Mucosa of descending colon (tissue), 3 donors: ENCODE measurements around the gene SPTSSB. TPM values are rescaled to one million over a fixed set of nuclear protein-coding genes. Genes with fewer than 3 reads are reported as not detected.

Experiments used
- ATAC-seq: fragments of 200-7000 bp; cut with Tn5 transposase; one replicate; pipeline ENCODE4 v1.9.1; 2020; ENCODE audit warnings: mild to moderate bottlenecking, moderate library complexity
- DNase-seq, 3 donors: peaks; one replicate each; pipeline ENCODE4 v3.0.0-alpha.2; 2020
- H3K36me3 ChIP-seq: fragments of 200-600 bp; one replicate; pipeline ENCODE4 v1.8.0; 2021; ENCODE audit warnings: low read depth, mild to moderate bottlenecking
- H3K4me1 ChIP-seq: fragments of 200-600 bp; one replicate; pipeline ENCODE4 v1.8.0; 2021; ENCODE audit warnings: low read depth, mild to moderate bottlenecking
- H3K4me3 ChIP-seq: fragments of 200-600 bp; one replicate; pipeline ENCODE4 v1.8.0; 2021; ENCODE audit warnings: mild to moderate bottlenecking
- H3K9me3 ChIP-seq: fragments of 200-600 bp; one replicate; pipeline ENCODE4 v1.8.0; 2021; ENCODE audit warnings: mild to moderate bottlenecking
- intact Hi-C, 2 donors: fragments of 100-400 bp; cut with DNase I in 1 of 2; cut with micrococcal nuclease in 1 of 2; formaldehyde crosslinking; loops; one replicate each; pipeline versions ENCODE4 v1.11.0 to v1.11.1; 2022; cut with DNase I, micrococcal nuclease
- total RNA-seq, 3 donors: library from RNA; stranded (reverse); fragmentation: NEBNext Ultra II Directional in 2 of 3; extraction: Animal tissue kit (Norgen Biotek cat#: 25700) in 2 of 3; gene quantifications; one replicate each; pipeline versions ENCODE4 v1.2.1 to v1.2.4, GENCODE V29; 2021 to 2023
- TF ChIP-seq, protein P1 (sequence below): fragments of 200-600 bp; IDR thresholded peaks from one replicate; pipeline ENCODE4 v1.8.0; 2022; ENCODE audit warnings: antibody characterized with exemption, mild to moderate bottlenecking
- donor health status: DM: no; HTN: no; CAD: no; lungs with moderate emphysema.
- donor health status: DM: no; HTN: no; CAD: no.
- donor health status: DM: no; HTN: yes; CAD: no.

SPTSSB gene
- total RNA-seq, 3 donors from 2014 or later: 0.65 to 1.9 (median 0.66) TPM

DNA sequence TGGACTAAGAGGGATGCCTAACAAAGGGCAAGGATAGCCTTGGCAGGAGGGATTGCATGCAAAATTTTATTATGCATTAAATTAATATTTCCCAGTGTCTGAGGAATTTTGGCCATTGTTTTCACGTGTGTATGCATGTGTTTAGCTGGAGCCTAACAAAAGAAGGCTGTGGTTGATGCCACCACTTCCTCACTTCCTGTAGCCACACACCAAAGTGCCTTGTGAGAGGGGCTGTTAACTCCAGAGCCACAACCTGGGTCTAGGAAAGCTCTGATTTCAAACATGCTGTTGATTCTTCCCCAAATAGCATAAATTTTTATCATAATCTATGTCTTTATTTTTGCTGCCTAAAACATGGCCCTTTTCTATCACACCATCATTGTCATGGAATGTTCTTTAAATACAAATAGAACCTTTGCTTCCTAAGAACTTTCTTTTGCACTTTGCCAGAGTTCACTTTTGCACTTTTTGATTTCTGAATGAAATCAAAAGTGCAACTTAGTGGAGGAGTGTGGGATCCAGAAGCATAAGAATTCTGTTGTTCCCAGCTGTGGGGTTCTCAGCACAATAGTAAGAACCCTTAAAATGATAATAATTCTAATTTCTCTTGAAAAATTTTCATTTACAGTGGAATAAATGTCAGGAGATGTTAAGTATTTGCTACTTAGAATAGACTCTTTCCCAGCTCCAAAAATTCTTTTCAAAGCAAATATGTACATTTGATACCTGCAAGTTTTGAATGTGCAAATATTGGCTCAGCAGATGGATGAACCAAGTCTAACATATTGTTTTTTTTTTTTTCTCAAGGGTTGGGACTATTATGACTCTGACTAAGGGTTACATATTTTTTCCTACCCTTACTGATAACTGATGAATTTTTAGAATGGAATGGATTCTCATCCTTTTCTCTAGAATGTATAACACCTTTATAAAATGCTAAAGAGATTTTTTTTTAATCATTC, 35.6 kb upstream of the SPTSSB start:
- ATAC-seq: no peak
- intact Hi-C loops: no loop called here
- DNase-seq: no peak
- Histone ChIP-seq H3K36me3 (no peaks in the 10 kb centered on the region), H3K4me1 (no peaks in the 10 kb centered on the region), H3K4me3 (no peak overlapping the region), H3K9me3 (no peaks in the 10 kb centered on the region)
- TF ChIP-seq, protein P1, sequence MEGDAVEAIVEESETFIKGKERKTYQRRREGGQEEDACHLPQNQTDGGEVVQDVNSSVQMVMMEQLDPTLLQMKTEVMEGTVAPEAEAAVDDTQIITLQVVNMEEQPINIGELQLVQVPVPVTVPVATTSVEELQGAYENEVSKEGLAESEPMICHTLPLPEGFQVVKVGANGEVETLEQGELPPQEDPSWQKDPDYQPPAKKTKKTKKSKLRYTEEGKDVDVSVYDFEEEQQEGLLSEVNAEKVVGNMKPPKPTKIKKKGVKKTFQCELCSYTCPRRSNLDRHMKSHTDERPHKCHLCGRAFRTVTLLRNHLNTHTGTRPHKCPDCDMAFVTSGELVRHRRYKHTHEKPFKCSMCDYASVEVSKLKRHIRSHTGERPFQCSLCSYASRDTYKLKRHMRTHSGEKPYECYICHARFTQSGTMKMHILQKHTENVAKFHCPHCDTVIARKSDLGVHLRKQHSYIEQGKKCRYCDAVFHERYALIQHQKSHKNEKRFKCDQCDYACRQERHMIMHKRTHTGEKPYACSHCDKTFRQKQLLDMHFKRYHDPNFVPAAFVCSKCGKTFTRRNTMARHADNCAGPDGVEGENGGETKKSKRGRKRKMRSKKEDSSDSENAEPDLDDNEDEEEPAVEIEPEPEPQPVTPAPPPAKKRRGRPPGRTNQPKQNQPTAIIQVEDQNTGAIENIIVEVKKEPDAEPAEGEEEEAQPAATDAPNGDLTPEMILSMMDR: no peak

DNA sequence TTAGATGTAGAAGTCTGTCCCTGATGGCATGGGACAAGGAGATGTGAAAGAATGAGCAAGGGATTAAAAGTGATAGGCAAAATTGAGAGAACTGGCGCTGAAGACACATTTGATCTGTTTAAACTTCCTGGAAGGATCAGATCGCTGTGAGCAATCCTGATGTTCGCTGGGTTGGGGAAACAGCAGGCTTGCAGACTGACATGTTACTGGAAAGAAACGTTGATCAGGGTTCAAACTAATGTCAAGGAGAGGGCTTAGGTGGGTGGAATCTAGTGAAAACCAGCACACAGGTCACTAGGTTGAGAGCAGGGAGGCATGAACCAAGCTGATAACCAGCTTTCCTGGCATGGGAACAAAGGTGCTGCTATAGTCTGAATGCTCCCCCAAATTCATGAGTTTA, 34.5 kb upstream of the SPTSSB start:
- no peak for DNase-seq
- Histone ChIP-seq H3K36me3 (no peaks in the 10 kb centered on the region), H3K4me1 (no peaks in the 10 kb centered on the region), H3K4me3 (no peak overlapping the region), H3K9me3 (no peaks in the 10 kb centered on the region)
- ATAC-seq: no peak
- intact Hi-C loops: no loop called here
- TF ChIP-seq, protein P1: no peak

DNA sequence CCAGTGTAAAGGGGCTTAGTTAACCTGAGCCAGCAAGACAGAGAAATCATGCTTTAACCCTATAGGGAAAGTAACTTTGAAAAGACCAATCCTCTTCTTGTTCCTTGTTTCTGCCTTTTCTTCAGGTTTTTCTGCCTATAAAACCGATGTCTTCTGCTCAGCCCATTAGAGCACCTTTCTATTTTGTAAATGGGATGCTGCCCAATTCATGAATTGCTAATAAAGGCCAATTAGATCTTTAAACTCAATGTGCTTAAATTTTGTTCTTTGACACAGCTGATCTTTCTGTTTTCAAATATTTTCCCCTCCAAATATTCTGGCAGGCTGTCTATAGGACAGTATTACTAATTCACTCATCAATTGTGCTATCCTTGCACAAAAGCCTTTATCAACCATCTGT, 33.8 kb upstream of the SPTSSB start:
- DNase-seq (no peak), ATAC-seq (no peak)
- no peaks in the 10 kb centered on the region for H3K4me1 ChIP-seq
- H3K4me3 ChIP-seq: no peak overlapping the region
- no peaks in the 10 kb centered on the region for H3K9me3 ChIP-seq
- TF ChIP-seq, protein P1: no peak
- H3K36me3 ChIP-seq: no peaks in the 10 kb centered on the region
- intact Hi-C loops: no loop called here

DNA sequence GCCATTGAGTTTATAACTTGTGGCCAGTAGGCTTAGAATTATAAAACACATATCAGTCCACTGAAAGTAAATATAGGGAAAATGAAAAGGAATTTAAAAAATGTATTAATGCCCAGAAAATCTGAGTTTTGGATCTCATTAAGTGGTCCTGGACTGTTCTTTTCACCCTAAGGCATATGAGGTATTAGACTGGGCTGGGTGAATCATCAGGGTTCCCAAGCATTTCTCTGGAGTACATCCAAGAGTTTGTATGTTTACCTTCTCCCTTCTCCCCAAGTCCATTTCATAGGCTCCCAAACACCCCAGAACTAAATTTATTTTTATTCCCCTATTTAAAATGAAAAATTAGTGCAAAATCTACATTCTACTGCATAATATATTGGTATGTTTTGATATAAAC, 31.9 kb upstream of the SPTSSB start:
- no peak for ATAC-seq
- no peak for DNase-seq

DNA sequence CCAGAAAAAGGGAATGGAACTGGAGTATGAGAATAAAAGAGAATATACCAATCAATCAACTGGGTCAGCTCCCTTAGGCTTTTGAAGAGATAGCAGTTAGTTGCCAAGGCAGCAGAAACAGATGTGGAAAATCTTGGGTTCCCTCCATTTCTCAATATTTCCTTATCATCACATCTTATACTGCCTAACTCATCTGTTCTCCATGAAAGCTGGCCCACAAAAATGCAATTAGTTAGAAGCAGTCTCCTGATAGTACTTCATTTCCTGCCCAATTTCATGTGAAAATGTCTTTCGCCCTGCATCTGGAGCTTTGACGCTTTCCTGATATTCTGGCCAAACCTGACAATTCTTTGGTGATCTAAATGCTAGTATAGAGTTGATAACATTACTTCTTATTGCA, 30.1 kb upstream of the SPTSSB start:
- H3K4me3 ChIP-seq: no peak overlapping the region
- ATAC-seq: no peak

More for the DNA sequence above, 31.9 kb upstream of the SPTSSB start:
- Histone ChIP-seq H3K4me1 (no peaks in the 10 kb centered on the region), H3K4me3 (no peak overlapping the region), H3K36me3 (no peaks in the 10 kb centered on the region), H3K9me3 (no peaks in the 10 kb centered on the region)
- intact Hi-C loops: no loop called here
- TF ChIP-seq, protein P1: no peak

More for the DNA sequence above, 30.1 kb upstream of the SPTSSB start:
- Histone ChIP-seq H3K36me3 (no peaks in the 10 kb centered on the region), H3K9me3 (no peaks in the 10 kb centered on the region), H3K4me1 (no peaks in the 10 kb centered on the region)
- DNase-seq: no peak
- TF ChIP-seq, protein P1: no peak
- intact Hi-C loops: no loop called here
